Keratinocyte (primary cell): ENCODE data around the gene DNAI7. TPM values are rescaled to one million over a fixed set of nuclear protein-coding genes. Genes with fewer than 3 reads are reported as not detected.

Experiments
- DNase-seq: peaks from one replicate; pipeline ENCODE4 v3.0.0-alpha.2; 2011; ENCODE audit warnings: low read depth, missing footprints, low spot score
- FAIRE-seq: peaks from 2 replicates; lab custom pipeline; 2011; peaks lifted over from hg19 to GRCh38; lab: Jason Lieb, UNC
- H2AFZ ChIP-seq: 2 replicates; pipeline ENCODE4 v1.6.0; 2012; ENCODE audit warnings: low read length, control low read depth, inconsistent platforms; ENCODE audit not compliant: control insufficient read depth
- H3K27ac ChIP-seq: 2 replicates; pipeline ENCODE4 v1.5.1; 2011; ENCODE audit warnings: low read length; ENCODE audit not compliant: control insufficient read depth, insufficient read depth
- H3K27me3 ChIP-seq: 3 replicates; pipeline ENCODE4 v1.6.0; 2011; ENCODE audit warnings: low read length; ENCODE audit not compliant: control insufficient read depth, insufficient read depth; ENCODE audit errors: extremely low read depth
- H3K36me3 ChIP-seq, 2 experiments: 2 replicates in 1 of 2; 3 replicates in 1 of 2; pipeline ENCODE4 v1.5.1; 2011; ENCODE audit warnings: low read length in 2 of 2, mild to moderate bottlenecking in 1 of 2; ENCODE audit not compliant: control insufficient read depth in 2 of 2, insufficient read depth in 2 of 2; ENCODE audit errors: extremely low read depth in 1 of 2
- H3K4me1 ChIP-seq: 3 replicates; pipeline ENCODE4 v1.5.1; 2011; ENCODE audit warnings: low read length; ENCODE audit not compliant: control insufficient read depth, insufficient read depth; ENCODE audit errors: extremely low read depth
- H3K4me2 ChIP-seq: 3 replicates; pipeline ENCODE4 v1.6.0; 2011; ENCODE audit warnings: low read depth, low read length; ENCODE audit not compliant: control insufficient read depth, insufficient read depth; ENCODE audit errors: extremely low read depth
- H3K4me3 ChIP-seq, 3 experiments: fragments of 200-600 bp in 1 of 3; sonication (generic) in 1 of 3; 2 replicates in 2 of 3; 3 replicates in 1 of 3; pipeline ENCODE4 v1.5.1; 2011 to 2016; ENCODE audit warnings: low read length in 3 of 3, mild to moderate bottlenecking in 3 of 3, control low read depth in 2 of 3, inconsistent platforms in 1 of 3, low read depth in 1 of 3, mixed read lengths in 1 of 3, mixed run types in 1 of 3, moderate library complexity in 1 of 3; ENCODE audit not compliant: control insufficient read depth in 2 of 3, insufficient read depth in 2 of 3; ENCODE audit errors: extremely low read depth in 1 of 3
- H3K79me2 ChIP-seq: 2 replicates; pipeline ENCODE4 v1.6.0; 2012; ENCODE audit warnings: low read length; ENCODE audit not compliant: control insufficient read depth, insufficient read depth
- H3K9ac ChIP-seq: 3 replicates; pipeline ENCODE4 v1.6.0; 2011; ENCODE audit warnings: low read length; ENCODE audit not compliant: control insufficient read depth, insufficient read depth; ENCODE audit errors: extremely low read depth
- H3K9me1 ChIP-seq: 3 replicates; pipeline ENCODE4 v1.6.0; 2011; ENCODE audit warnings: low read length; ENCODE audit not compliant: control insufficient read depth, insufficient read depth; ENCODE audit errors: extremely low read depth
- H3K9me3 ChIP-seq: 2 replicates; pipeline ENCODE4 v1.5.1; 2012; ENCODE audit warnings: low read depth, low read length; ENCODE audit not compliant: control insufficient read depth
- H4K20me1 ChIP-seq: 3 replicates; pipeline ENCODE4 v1.6.0; 2011; ENCODE audit warnings: low read length; ENCODE audit not compliant: control insufficient read depth, insufficient read depth; ENCODE audit errors: extremely low read depth
- CTCF ChIP-seq, 3 experiments: IDR thresholded peaks in 1 of 3; conservative IDR thresholded peaks in 1 of 3; optimal IDR thresholded peaks in 1 of 3; 2 replicates in 2 of 3; 3 replicates in 1 of 3; pipeline versions ENCODE3 to v1.5.1; 2011; ENCODE audit warnings: low read length in 3 of 3, mild to moderate bottlenecking in 3 of 3, moderate library complexity in 2 of 3, control low read depth in 1 of 3, inconsistent platforms in 1 of 3; ENCODE audit not compliant: insufficient read depth in 2 of 3; ENCODE audit errors: extremely low read depth in 1 of 3
- EZH2 ChIP-seq: IDR thresholded peaks from one replicate; pipeline ENCODE4 v1.6.1; 2012; ENCODE audit warnings: inconsistent platforms, mild to moderate bottlenecking, low read length, moderate library complexity
- dilution Hi-C: fragments of 300-500 bp; cut with MboI; formaldehyde crosslinking; loops from one replicate; pipeline ENCODE4 v1.7.0; 2020; ENCODE audit warnings: low sequenced_read_pairs; ENCODE audit not compliant: extremely low pct_ligation_motif_present
- polyA minus RNA-seq, 3 experiments: library from RNA; depleted of rRNA, polyadenylated mRNA; stranded (reverse); fragments of >200 nt; gene quantifications; 1 replicate in 1 of 3; 2 replicates in 1 of 3; 3 replicates in 1 of 3; pipeline ENCODE4 v1.2.3, GENCODE V29; 2011
- polyA plus RNA-seq, 5 experiments: library from polyadenylated mRNA; depleted of rRNA in 3 of 5; stranded (reverse) in 3 of 5; stranded (forward) in 1 of 5; unstranded in 1 of 5; fragments of >200 nt; gene quantifications; 1 replicate in 1 of 5; 2 replicates in 3 of 5; 3 replicates in 1 of 5; pipeline versions ENCODE4 v1.2.1 to v1.2.3, GENCODE V29; 2011 to 2012; ENCODE audit warnings: missing spikeins in 2 of 5, low read depth in 1 of 5, low replicate concordance in 1 of 5

DNAI7 gene, protein sequence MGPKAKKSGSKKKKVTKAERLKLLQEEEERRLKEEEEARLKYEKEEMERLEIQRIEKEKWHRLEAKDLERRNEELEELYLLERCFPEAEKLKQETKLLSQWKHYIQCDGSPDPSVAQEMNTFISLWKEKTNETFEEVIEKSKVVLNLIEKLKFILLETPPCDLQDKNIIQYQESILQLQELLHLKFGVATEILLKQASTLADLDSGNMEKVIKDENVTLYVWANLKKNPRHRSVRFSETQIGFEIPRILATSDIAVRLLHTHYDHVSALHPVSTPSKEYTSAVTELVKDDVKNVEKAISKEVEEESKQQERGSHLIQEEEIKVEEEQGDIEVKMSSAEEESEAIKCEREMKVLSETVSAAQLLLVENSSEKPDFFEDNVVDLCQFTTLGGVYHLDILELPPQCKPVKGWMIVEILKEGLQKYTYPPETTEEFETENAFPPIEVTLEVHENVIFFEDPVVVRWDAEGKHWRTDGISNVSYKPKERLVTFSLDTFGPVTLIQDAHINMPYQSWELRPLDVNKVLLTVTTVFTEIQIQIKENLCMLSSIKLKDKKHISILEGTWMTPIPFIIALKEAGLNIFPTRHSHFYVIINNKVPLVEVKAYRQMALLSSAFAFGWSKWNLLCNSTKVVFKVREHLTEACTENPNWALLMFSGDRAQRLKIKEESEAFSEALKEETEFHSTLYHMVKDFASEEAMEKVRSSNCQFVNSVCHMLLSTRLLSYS
- 0.02 to 0.10 TPM (median 0.05 TPM) in 3 replicates for polyA plus RNA-seq
- polyA plus RNA-seq (2011; ENCODE audit: low read depth): 0.52 TPM
- polyA plus RNA-seq (2011; cell fraction: cytosol; rRNA removed): 0.21 and 0.23 TPM in 2 replicates
- polyA plus RNA-seq (2011; cell fraction: nucleus; rRNA removed): 0.15 and 0.18 TPM in 2 replicates
- polyA plus RNA-seq (2012; ENCODE audit: low replicate concordance): 0.30 TPM in 1 of 2 replicates, not detected in the other
- polyA minus RNA-seq: 0.10 to 0.22 TPM in 2 of 3 replicates, not detected in the other
- polyA minus RNA-seq (2011; cell fraction: cytosol; rRNA and poly(A)+ RNA removed): not detected
- 0.47 TPM in 1 of 2 replicates, not detected in the other for polyA minus RNA-seq (2011; cell fraction: nucleus; rRNA and poly(A)+ RNA removed)

GRCh38 chr12:25195056-25195971 lies at the start of gene DNAI7, which contains the start of gene ETFRF1:
DNAI7 (minus strand) TSS chr12:25195160; CDS start chr12:25195078, 82 bp downstream.
ETFRF1 (plus strand) TSS chr12:25195237; CDS start chr12:25203957, 8,720 bp downstream.
- H3K9ac ChIP-seq: peak within 1 kb of the TSS; percentile 94
- peak within 1 kb of the TSS; percentile 54 to 94 (median 92) for H3K4me3 ChIP-seq
- dilution Hi-C loops: no loop called here
- H3K9me3 ChIP-seq: no peaks in the 10 kb centered on the region
- no peaks in the 10 kb centered on the region for H3K36me3 ChIP-seq
- DNase-seq (peak; percentile 36), FAIRE-seq (peak; percentile 13)
- peak within 1 kb of the TSS; percentile 89 for H3K27ac ChIP-seq
- no peaks in the 10 kb centered on the region for H3K79me2 ChIP-seq
- H3K4me2 ChIP-seq: peak within 1 kb of the TSS; percentile 99
- peak within 1 kb of the TSS; percentile 99 for H2AFZ ChIP-seq
- no peaks in the 10 kb centered on the region for H3K9me1 ChIP-seq
- no peaks in the 10 kb centered on the region for H4K20me1 ChIP-seq
- H3K4me1 ChIP-seq: peaks cover 9% of the 10 kb centered on the region
- TF ChIP-seq EZH2: no peak
- no peaks in the 10 kb centered on the region for H3K27me3 ChIP-seq

DNA sequence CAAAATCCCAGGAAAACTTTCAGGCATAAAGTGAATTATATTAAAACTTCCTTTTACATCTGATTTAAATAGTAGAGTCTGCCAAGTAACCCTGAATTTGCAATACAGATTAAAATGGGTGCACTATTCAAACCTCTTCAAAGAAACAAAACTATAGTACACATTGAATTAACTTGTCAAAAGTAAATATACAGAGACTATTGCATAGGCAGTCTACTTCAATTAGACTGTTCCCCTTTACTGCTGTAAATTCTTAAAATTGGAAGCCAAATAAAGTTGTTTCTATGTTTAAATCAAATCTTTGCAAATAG lies 48.7 kb upstream of the DNAI7 start:
- H4K20me1 ChIP-seq: no peaks in the 10 kb centered on the region
- no peaks in the 10 kb centered on the region for H3K27me3 ChIP-seq
- no peaks in the 10 kb centered on the region for H3K9me3 ChIP-seq
- H2AFZ ChIP-seq: no peak overlapping the region
- H3K4me1 ChIP-seq: no peaks in the 10 kb centered on the region
- H3K9ac ChIP-seq: no peak overlapping the region
- DNase-seq (no peak), FAIRE-seq (no peak)
- no peak overlapping the region for H3K4me3 ChIP-seq
- peaks cover 62% of the 10 kb centered on the region for H3K79me2 ChIP-seq
- H3K9me1 ChIP-seq: no peaks in the 10 kb centered on the region
- H3K36me3 ChIP-seq: peaks cover 1 to 3% of the 10 kb centered on the region in 2 experiments
- H3K27ac ChIP-seq: no peak overlapping the region
- no peak for TF ChIP-seq EZH2
- no peak for TF ChIP-seq CTCF (optimal IDR thresholded peaks at IDR 0.05 in 1 of 3, IDR thresholded peaks at IDR 0.05 in 1 of 3, conservative IDR thresholded peaks at IDR 0.05 in 1 of 3; ENCODE audit: extremely low read depth in 1 of 3, insufficient read depth in 2 of 3, low read length in 3 of 3)
- dilution Hi-C loops: no loop called here
- H3K4me2 ChIP-seq: no peak overlapping the region
